Measurements from ENCODE around the gene TTC39A.

The TTC39A gene

GRCh38 chr1:51247499-51247898 is 82.9 kb downstream of the TTC39A start:
- Mint-ChIP-seq H3K4me3 (no peak overlapping the region), H3K27me3 (ENCODE audit: low read depth, poor library complexity) (no peaks in the 10 kb centered on the region), H3K9me3 (peaks cover 4% of the 10 kb centered on the region), H3K4me1 (no peaks in the 10 kb centered on the region), H3K27ac (no peak overlapping the region), H3K36me3 (ENCODE audit: low read depth) (peaks cover 37% of the 10 kb centered on the region)
- no peak for TF ChIP-seq CTCF (IDR thresholded peaks at IDR 0.05)
- no peak for DNase-seq

- Mint-ChIP-seq H3K27ac (peak overlapping the region; percentile 73), H3K36me3 (ENCODE audit: low read depth) (peaks cover 32% of the 10 kb centered on the region)
Observed at GRCh38 chr1:51247022-51247421, 83.3 kb downstream of the TTC39A start.

GRCh38 chr1:51242546-51242945 is 87.8 kb downstream of the TTC39A start:
- Mint-ChIP-seq H3K36me3 (ENCODE audit: low read depth) (peaks cover 20% of the 10 kb centered on the region), H3K9me3 (no peaks in the 10 kb centered on the region), H3K27ac (no peak overlapping the region), H3K4me3 (no peak overlapping the region), H3K27me3 (ENCODE audit: low read depth, poor library complexity) (no peaks in the 10 kb centered on the region), H3K4me1 (peaks cover 6% of the 10 kb centered on the region)
- no peak for TF ChIP-seq CTCF (IDR thresholded peaks at IDR 0.05)
- no peak for DNase-seq

More at GRCh38 chr1:51247022-51247421, 83.3 kb downstream of the TTC39A start:
- Mint-ChIP-seq H3K27me3 (ENCODE audit: low read depth, poor library complexity) (no peaks in the 10 kb centered on the region), H3K4me1 (no peaks in the 10 kb centered on the region), H3K9me3 (peaks cover under 1% of the 10 kb centered on the region), H3K4me3 (no peak overlapping the region)
- DNase-seq: no peak
- no peak for TF ChIP-seq CTCF (IDR thresholded peaks at IDR 0.05)

- no peak overlapping the region for H3K4me3 Mint-ChIP-seq
- H3K36me3 Mint-ChIP-seq (ENCODE audit: low read depth): peaks cover 16% of the 10 kb centered on the region
- DNase-seq: no peak
- H3K4me1 Mint-ChIP-seq: peaks cover 6% of the 10 kb centered on the region
- H3K9me3 Mint-ChIP-seq: no peaks in the 10 kb centered on the region
- TF ChIP-seq CTCF (IDR thresholded peaks at IDR 0.05): no peak
- no peak overlapping the region for H3K27ac Mint-ChIP-seq
- no peaks in the 10 kb centered on the region for H3K27me3 Mint-ChIP-seq (ENCODE audit: low read depth, poor library complexity)
Observed at GRCh38 chr1:51241119-51241518, 89.2 kb downstream of the TTC39A start.

- DNase-seq: no peak
- H3K27ac Mint-ChIP-seq: peak overlapping the region; percentile 81
Observed at GRCh38 chr1:51240084-51240483, 90.3 kb downstream of the TTC39A start.

More at GRCh38 chr1:51240084-51240483, 90.3 kb downstream of the TTC39A start:
- H3K9me3 Mint-ChIP-seq: no peaks in the 10 kb centered on the region
- H3K4me3 Mint-ChIP-seq: peak overlapping the region; percentile 34
- H3K36me3 Mint-ChIP-seq (ENCODE audit: low read depth): peaks cover 11% of the 10 kb centered on the region
- no peak for TF ChIP-seq CTCF (IDR thresholded peaks at IDR 0.05)
- H3K27me3 Mint-ChIP-seq (ENCODE audit: low read depth, poor library complexity): peaks cover under 1% of the 10 kb centered on the region
- H3K4me1 Mint-ChIP-seq: peaks cover 15% of the 10 kb centered on the region

Data from nephron progenitor cell (in vitro differentiated cells).